K562 (cell line): ENCODE results near the gene NEDD4L.
"Not testable (repeated sequence)": the region's sequence is repeated elsewhere in the genome, so short reads cannot be mapped to it uniquely, and the experiment has no call there.

ENCODE experiments used
- ARNT ChIP-seq, 2 experiments: fragments of 450-650 bp; IDR thresholded peaks; 2 replicates each; pipeline ENCODE4 v1.6.1; 2016; ENCODE audit warnings: mild to moderate bottlenecking in 1 of 2
- CBX1 ChIP-seq: sonication (generic); IDR thresholded peaks from 2 replicates; pipeline ENCODE4 v1.6.1; 2016; ENCODE audit warnings: antibody characterized with exemption, low read depth, mild to moderate bottlenecking
- CEBPG ChIP-seq, 3 experiments: fragments of 200-800 bp in 1 of 3; sonication (Bioruptor generic) in 1 of 3; sonication (generic) in 1 of 3; formaldehyde crosslinking in 1 of 3; IDR thresholded peaks in 2 of 3; conservative IDR thresholded peaks in 1 of 3; 2 replicates each; pipeline versions ENCODE4 v1.6.1 to v1.8.0; 2016 to 2022; ENCODE audit warnings: missing compliant biosample characterization in 2 of 3, missing genetic modification characterization in 2 of 3, mild to moderate bottlenecking in 1 of 3, missing genetic modification reagents in 1 of 3
- CHD2 ChIP-seq: IDR thresholded peaks from 2 replicates; pipeline ENCODE4 v1.6.1; 2011; ENCODE audit warnings: low read depth, low read length
- CTCF ChIP-seq, 3 experiments: IDR thresholded peaks in 2 of 3; conservative IDR thresholded peaks in 1 of 3; 2 replicates each; pipeline ENCODE4 v1.5.1; 2011 to 2012; ENCODE audit warnings: low read length in 3 of 3, mild to moderate bottlenecking in 3 of 3, control low read depth in 2 of 3, improper control_type of control experiment in 1 of 3, inconsistent platforms in 1 of 3, low read depth in 1 of 3, mixed read lengths in 1 of 3, moderate library complexity in 1 of 3; ENCODE audit not compliant: insufficient read depth in 2 of 3
- CUX1 ChIP-seq: fragments of 200-800 bp; sonication (Bioruptor generic); IDR thresholded peaks from 2 replicates; pipeline ENCODE4 v1.6.1; 2016; ENCODE audit warnings: missing genetic modification characterization, missing compliant biosample characterization
- ESRRA ChIP-seq: fragments of 450-650 bp; IDR thresholded peaks from 2 replicates; pipeline ENCODE4 v1.6.1; 2014; ENCODE audit warnings: low read depth, mild to moderate bottlenecking, moderate library complexity, borderline replicate concordance
- NBN ChIP-seq: fragments of 450-650 bp; IDR thresholded peaks from 2 replicates; pipeline ENCODE4 v1.6.1; 2016; ENCODE audit warnings: low read depth, mild to moderate bottlenecking
- NR2C2 ChIP-seq, 2 experiments: fragments of 200-800 bp in 1 of 2; sonication (Bioruptor generic) in 1 of 2; sonication (generic) in 1 of 2; formaldehyde crosslinking in 1 of 2; IDR thresholded peaks; 2 replicates each; pipeline versions ENCODE4 v1.6.1 to v1.8.0; 2016 to 2022; ENCODE audit warnings: mild to moderate bottlenecking in 1 of 2, missing compliant biosample characterization in 1 of 2, missing genetic modification characterization in 1 of 2, missing genetic modification reagents in 1 of 2
- SRF ChIP-seq, 2 experiments: fragments of 250-450, 450-650 bp in 1 of 2; sonication (Bioruptor Pico) in 1 of 2; sonication (generic) in 1 of 2; formaldehyde crosslinking; IDR thresholded peaks; 2 replicates each; pipeline versions ENCODE4 v1.5.0 to v1.5.1; 2020 to 2022; ENCODE audit warnings: mild to moderate bottlenecking in 1 of 2, missing genetic modification reagents in 1 of 2
- ZFP30 ChIP-seq: fragments of 250-450 bp; sonication (Bioruptor Pico); IDR thresholded peaks from 2 replicates; pipeline ENCODE4 v1.8.0; 2022; ENCODE audit warnings: moderate library complexity, mild to moderate bottlenecking, inconsistent platforms, borderline replicate concordance
- ZNF134 ChIP-seq: fragments of 250-450 bp; sonication (Bioruptor Pico); conservative IDR thresholded peaks from 2 replicates; pipeline ENCODE4 v1.4.0; 2020
- ZNF197 ChIP-seq: fragments of 200-800 bp; sonication (Bioruptor generic); IDR thresholded peaks from 2 replicates; pipeline ENCODE4 v1.6.1; 2016; ENCODE audit warnings: low read depth, missing genetic modification characterization, missing compliant biosample characterization
- TF ChIP-seq, protein P1 (sequence below): fragments of 250-450 bp; sonication (Bioruptor Pico); IDR thresholded peaks from 2 replicates; pipeline ENCODE4 v1.5.0; 2020; ENCODE audit warnings: mild to moderate bottlenecking

GRCh38 chr18:58435221-58436005 is 391.4 kb downstream of the NEDD4L start:
- not testable (repeated sequence) for TF ChIP-seq ZNF197; CBX1; CTCF (IDR thresholded peaks at IDR 0.05 in 2 of 3, conservative IDR thresholded peaks at IDR 0.05 in 1 of 3; ENCODE audit: insufficient read depth in 2 of 3, low read depth in 1 of 3, low read length in 3 of 3); ARNT (IDR thresholded peaks at IDR 0.05); SRF (CRISPR knock-in tag; IDR thresholded peaks at IDR 0.05); ZFP30 (CRISPR knock-in tag); CEBPG (CRISPR knock-in tag; IDR thresholded peaks at IDR 0.05); CEBPG (tag; conservative IDR thresholded peaks at IDR 0.05 in 1 of 2, IDR thresholded peaks at IDR 0.05 in 1 of 2); CUX1 (CRISPR knock-in tag); NBN; ESRRA; NR2C2 (CRISPR knock-in tag; IDR thresholded peaks at IDR 0.05); NR2C2 (tag; IDR thresholded peaks at IDR 0.05); CHD2; ZNF134 (CRISPR knock-in tag)
- TF ChIP-seq, protein P1, sequence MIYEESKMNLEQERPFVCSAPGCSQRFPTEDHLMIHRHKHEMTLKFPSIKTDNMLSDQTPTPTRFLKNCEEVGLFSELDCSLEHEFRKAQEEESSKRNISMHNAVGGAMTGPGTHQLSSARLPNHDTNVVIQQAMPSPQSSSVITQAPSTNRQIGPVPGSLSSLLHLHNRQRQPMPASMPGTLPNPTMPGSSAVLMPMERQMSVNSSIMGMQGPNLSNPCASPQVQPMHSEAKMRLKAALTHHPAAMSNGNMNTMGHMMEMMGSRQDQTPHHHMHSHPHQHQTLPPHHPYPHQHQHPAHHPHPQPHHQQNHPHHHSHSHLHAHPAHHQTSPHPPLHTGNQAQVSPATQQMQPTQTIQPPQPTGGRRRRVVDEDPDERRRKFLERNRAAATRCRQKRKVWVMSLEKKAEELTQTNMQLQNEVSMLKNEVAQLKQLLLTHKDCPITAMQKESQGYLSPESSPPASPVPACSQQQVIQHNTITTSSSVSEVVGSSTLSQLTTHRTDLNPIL = not testable (repeated sequence)
